OCI-LY7 (cell line): ENCODE results near the gene AGMO. TPM values are rescaled to one million over a fixed set of nuclear protein-coding genes. Genes with fewer than 3 reads are reported as not detected.

Source experiments
- BruUV-seq: library from RNA; stranded (reverse); fragments of 400-500 nt; replicated peaks from 2 replicates; lab custom pipeline; 2021; lab: Mats Ljungman, UMichigan
- CTCF ChIA-PET: fragments of 300-600 bp; sonication (Branson Sonifier 250); formaldehyde crosslinking; loops from one replicate; lab custom pipeline; 2022; ENCODE audit warnings: antibody characterized with exemption; ENCODE audit not compliant: unreplicated experiment; lab: Charles Lee
- POLR2A ChIA-PET: fragments of 300-600 bp; sonication (Branson Sonifier 250); formaldehyde crosslinking; loops from one replicate; lab custom pipeline; 2022; ENCODE audit warnings: antibody characterized with exemption; lab: Charles Lee
- DNase-seq: peaks from one replicate; pipeline ENCODE4 v3.0.0-alpha.2; 2015; ENCODE audit warnings: low spot score
- H2AFZ ChIP-seq: fragments of 200-600 bp; sonication (generic), shearing (Covaris generic); 2 replicates; pipeline ENCODE4 v1.6.1; 2014; ENCODE audit warnings: mild to moderate bottlenecking, antibody characterized with exemption, low read length, moderate library complexity
- H3K27ac ChIP-seq: fragments of 200-600 bp; sonication (generic); 2 replicates; pipeline ENCODE4 v1.5.1; 2014; ENCODE audit warnings: mixed run types, low read depth, mild to moderate bottlenecking, moderate library complexity, low read length, inconsistent platforms; ENCODE audit not compliant: poor library complexity, severe bottlenecking
- H3K36me3 ChIP-seq: fragments of 200-600 bp; sonication (generic); 2 replicates; pipeline ENCODE4 v1.6.1; 2014; ENCODE audit warnings: mild to moderate bottlenecking, antibody characterized with exemption, low read length, moderate library complexity, mixed read lengths; ENCODE audit not compliant: insufficient read depth
- H3K4me1 ChIP-seq: fragments of 200-600 bp; sonication (generic); 2 replicates; pipeline ENCODE4 v1.5.1; 2014; ENCODE audit warnings: mild to moderate bottlenecking, low read length; ENCODE audit not compliant: insufficient read depth, poor library complexity, severe bottlenecking
- H3K4me2 ChIP-seq: fragments of 200-600 bp; sonication (generic); 2 replicates; pipeline ENCODE4 v1.6.1; 2014; ENCODE audit warnings: mild to moderate bottlenecking, low read length
- H3K4me3 ChIP-seq: fragments of 200-600 bp; sonication (generic); 2 replicates; pipeline ENCODE4 v1.5.1; 2014; ENCODE audit warnings: mild to moderate bottlenecking, low read depth, low read length; ENCODE audit not compliant: poor library complexity, severe bottlenecking
- H3K79me2 ChIP-seq: fragments of 200-600 bp; sonication (generic); 2 replicates; pipeline ENCODE4 v1.6.1; 2016; ENCODE audit warnings: low read depth, mild to moderate bottlenecking, low read length, moderate library complexity, mixed read lengths; ENCODE audit not compliant: insufficient read depth
- H3K9me2 ChIP-seq: fragments of 200-600 bp; sonication (generic); 2 replicates; pipeline ENCODE4 v1.6.1; 2016; ENCODE audit warnings: mild to moderate bottlenecking, low read length, mixed read lengths; ENCODE audit not compliant: insufficient read depth
- H3K9me3 ChIP-seq: fragments of 200-600 bp; sonication (generic); 2 replicates; pipeline ENCODE4 v1.6.1; 2014; ENCODE audit warnings: mild to moderate bottlenecking, mixed run types, low read length, mixed read lengths
- H4K20me1 ChIP-seq: fragments of 200-600 bp; sonication (generic); 2 replicates; pipeline ENCODE4 v1.6.1; 2014; ENCODE audit warnings: mild to moderate bottlenecking, antibody characterized with exemption, low read length, moderate library complexity, mixed read lengths; ENCODE audit not compliant: insufficient read depth
- EZH2phosphoT487 ChIP-seq: fragments of 200-600 bp; sonication (generic); IDR thresholded peaks from 2 replicates; pipeline ENCODE4 v1.6.1; 2018; ENCODE audit warnings: low read depth, borderline replicate concordance, mild to moderate bottlenecking, mixed run types, antibody characterized with exemption, low read length, moderate library complexity, mixed read lengths
- intact Hi-C: fragments of 100-400 bp; cut with micrococcal nuclease; formaldehyde crosslinking; loops from one replicate; pipeline ENCODE4 v1.10.0; 2022; ENCODE audit not compliant: unreplicated experiment
- total RNA-seq, 2 experiments: library from RNA; depleted of rRNA in 1 of 2; stranded (reverse); fragments of >200 nt in 1 of 2; shearing (Covaris generic) in 1 of 2; gene quantifications; 2 replicates each; pipeline ENCODE4 v1.2.3, GENCODE V29; 2014 to 2022
- TF ChIP-seq, protein P1 (sequence below): fragments of 200-600 bp; sonication (generic); conservative IDR thresholded peaks from 2 replicates; pipeline ENCODE4 v1.5.1; 2014; ENCODE audit warnings: mild to moderate bottlenecking, antibody characterized with exemption, low read length, moderate library complexity, mixed read lengths

AGMO gene
- total RNA-seq, 2 experiments from 2014 or later = not detected

DNA sequence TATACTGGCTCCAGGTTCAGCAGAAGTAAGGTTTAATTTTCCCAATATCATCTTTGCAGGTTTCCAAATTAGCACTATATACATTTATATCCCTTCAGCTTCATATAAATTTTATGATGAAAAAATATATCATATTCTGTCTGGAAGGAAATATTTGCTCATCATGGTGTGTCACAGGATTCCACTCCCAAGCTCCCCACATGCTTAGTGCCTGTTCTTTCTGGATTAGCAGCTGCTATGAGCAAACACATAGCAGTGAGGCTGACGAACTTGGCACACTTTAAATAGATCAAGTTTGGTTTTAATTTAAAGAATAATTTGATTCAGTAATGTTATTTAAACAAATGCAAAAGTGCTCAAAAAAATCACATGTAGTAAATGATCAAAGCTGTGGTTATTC, 251.9 kb downstream of the AGMO start:
- TF ChIP-seq, protein P1, sequence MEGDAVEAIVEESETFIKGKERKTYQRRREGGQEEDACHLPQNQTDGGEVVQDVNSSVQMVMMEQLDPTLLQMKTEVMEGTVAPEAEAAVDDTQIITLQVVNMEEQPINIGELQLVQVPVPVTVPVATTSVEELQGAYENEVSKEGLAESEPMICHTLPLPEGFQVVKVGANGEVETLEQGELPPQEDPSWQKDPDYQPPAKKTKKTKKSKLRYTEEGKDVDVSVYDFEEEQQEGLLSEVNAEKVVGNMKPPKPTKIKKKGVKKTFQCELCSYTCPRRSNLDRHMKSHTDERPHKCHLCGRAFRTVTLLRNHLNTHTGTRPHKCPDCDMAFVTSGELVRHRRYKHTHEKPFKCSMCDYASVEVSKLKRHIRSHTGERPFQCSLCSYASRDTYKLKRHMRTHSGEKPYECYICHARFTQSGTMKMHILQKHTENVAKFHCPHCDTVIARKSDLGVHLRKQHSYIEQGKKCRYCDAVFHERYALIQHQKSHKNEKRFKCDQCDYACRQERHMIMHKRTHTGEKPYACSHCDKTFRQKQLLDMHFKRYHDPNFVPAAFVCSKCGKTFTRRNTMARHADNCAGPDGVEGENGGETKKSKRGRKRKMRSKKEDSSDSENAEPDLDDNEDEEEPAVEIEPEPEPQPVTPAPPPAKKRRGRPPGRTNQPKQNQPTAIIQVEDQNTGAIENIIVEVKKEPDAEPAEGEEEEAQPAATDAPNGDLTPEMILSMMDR = no peak
- no peak for TF ChIP-seq EZH2phosphoT487
- H3K9me3 ChIP-seq = no peaks in the 10 kb centered on the region
- H2AFZ ChIP-seq = no peak overlapping the region
- H3K9me2 ChIP-seq = no peaks in the 10 kb centered on the region
- no peaks in the 10 kb centered on the region for H3K36me3 ChIP-seq
- POLR2A ChIA-PET = no interaction called here
- no peaks in the 10 kb centered on the region for H4K20me1 ChIP-seq
- DNase-seq = no peak
- H3K4me2 ChIP-seq = no peak overlapping the region
- H3K79me2 ChIP-seq = no peaks in the 10 kb centered on the region
- no peak overlapping the region for H3K4me3 ChIP-seq
- CTCF ChIA-PET = no interaction called here
- no peak overlapping the region for H3K27ac ChIP-seq
- intact Hi-C loops = no loop called here
- H3K4me1 ChIP-seq = no peaks in the 10 kb centered on the region
- BruUV-seq = no TSS peak

DNA sequence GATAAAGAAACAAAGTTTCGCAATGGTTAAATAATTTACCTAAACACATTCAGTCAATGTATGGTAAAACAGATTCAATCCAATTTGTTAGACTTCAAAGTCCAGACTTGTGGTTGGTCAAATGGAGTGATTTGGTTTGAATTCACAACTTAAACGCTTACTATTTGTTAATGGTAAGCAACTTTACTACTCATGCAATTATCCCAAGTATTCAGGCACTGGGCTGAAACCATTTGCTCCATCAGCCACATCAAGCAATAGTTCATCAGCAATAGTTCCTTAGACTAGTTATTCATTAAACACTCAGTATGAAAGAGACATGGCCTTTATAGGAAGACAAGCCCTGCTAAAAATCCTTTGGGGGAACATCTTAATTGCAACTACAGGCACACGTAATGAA, 253.0 kb downstream of the AGMO start:
- H4K20me1 ChIP-seq = no peaks in the 10 kb centered on the region
- no TSS peak for BruUV-seq
- no peaks in the 10 kb centered on the region for H3K9me3 ChIP-seq
- no peaks in the 10 kb centered on the region for H3K9me2 ChIP-seq
- ChIA-PET CTCF (no interaction called here), POLR2A (no interaction called here)
- intact Hi-C loops = no loop called here
- no peak overlapping the region for H2AFZ ChIP-seq
- TF ChIP-seq EZH2phosphoT487 = no peak
- TF ChIP-seq, protein P1 = no peak
- no peak overlapping the region for H3K4me2 ChIP-seq
- H3K27ac ChIP-seq = no peak overlapping the region
- no peak overlapping the region for H3K4me3 ChIP-seq
- DNase-seq = no peak
- H3K4me1 ChIP-seq = no peaks in the 10 kb centered on the region
- H3K36me3 ChIP-seq = no peaks in the 10 kb centered on the region
- no peaks in the 10 kb centered on the region for H3K79me2 ChIP-seq

DNA sequence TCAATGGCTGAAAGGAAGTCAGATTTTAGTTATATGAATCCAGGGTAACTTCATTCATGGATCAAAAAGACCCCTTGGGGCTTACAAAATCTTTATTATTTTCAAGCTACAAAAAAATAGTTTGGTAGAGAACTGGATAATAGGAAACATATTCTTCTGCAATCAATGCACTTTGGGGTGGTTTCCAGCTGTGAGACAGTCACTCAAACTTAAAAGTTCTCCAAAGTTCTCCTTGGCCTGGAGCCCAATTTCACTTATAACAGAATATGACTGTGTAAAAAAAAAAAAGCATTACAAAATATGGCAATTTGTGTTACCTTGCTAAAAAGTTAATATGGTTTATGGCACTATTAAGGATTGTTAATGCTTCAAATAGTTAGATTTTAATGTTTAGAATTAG, 255.5 kb downstream of the AGMO start:
- Histone ChIP-seq H3K79me2 (no peaks in the 10 kb centered on the region), H3K27ac (no peak overlapping the region), H4K20me1 (no peaks in the 10 kb centered on the region), H3K4me1 (no peaks in the 10 kb centered on the region), H3K36me3 (no peaks in the 10 kb centered on the region), H3K9me2 (no peaks in the 10 kb centered on the region), H3K4me2 (no peak overlapping the region), H2AFZ (no peak overlapping the region), H3K4me3 (no peak overlapping the region), H3K9me3 (no peaks in the 10 kb centered on the region)
- TF ChIP-seq, protein P1 = no peak
- no peak for TF ChIP-seq EZH2phosphoT487
- POLR2A ChIA-PET = no interaction called here
- intact Hi-C loops = no loop called here
- DNase-seq = no peak
- BruUV-seq = no TSS peak
- CTCF ChIA-PET = no interaction called here
